ENCODE data around the gene SPDYC. TPM values are rescaled to one million over a fixed set of nuclear protein-coding genes. Genes with fewer than 3 reads are reported as not detected.

The SPDYC gene, protein sequence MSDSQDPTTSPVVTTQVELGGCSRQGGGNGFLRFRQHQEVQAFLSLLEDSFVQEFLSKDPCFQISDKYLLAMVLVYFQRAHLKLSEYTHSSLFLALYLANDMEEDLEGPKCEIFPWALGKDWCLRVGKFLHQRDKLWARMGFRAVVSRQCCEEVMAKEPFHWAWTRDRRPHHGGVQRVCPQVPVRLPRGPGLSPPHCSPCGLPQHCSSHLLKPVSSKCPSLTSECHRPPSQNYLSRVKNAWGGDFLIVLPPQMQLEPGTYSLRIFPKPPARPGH
- 0.24 TPM in 1 of 2 replicates, not detected in the other for total RNA-seq
- polyA plus RNA-seq = not detected in 2 replicates

- no peak for DNase-seq (ENCODE audit: low read depth in 1 of 2, low spot score in 1 of 2)
- Histone ChIP-seq H3K4me1 (ENCODE audit: low read depth) (peaks cover 5% of the 10 kb centered on the region), H3K27me3 (no peaks in the 10 kb centered on the region), H3K36me3 (no peaks in the 10 kb centered on the region), H3K9me3 (ENCODE audit: low read depth) (no peaks in the 10 kb centered on the region), H3K27ac (no peak within 1 kb of the TSS), H3K4me3 (no peak within 1 kb of the TSS)
- TF ChIP-seq, protein P1, sequence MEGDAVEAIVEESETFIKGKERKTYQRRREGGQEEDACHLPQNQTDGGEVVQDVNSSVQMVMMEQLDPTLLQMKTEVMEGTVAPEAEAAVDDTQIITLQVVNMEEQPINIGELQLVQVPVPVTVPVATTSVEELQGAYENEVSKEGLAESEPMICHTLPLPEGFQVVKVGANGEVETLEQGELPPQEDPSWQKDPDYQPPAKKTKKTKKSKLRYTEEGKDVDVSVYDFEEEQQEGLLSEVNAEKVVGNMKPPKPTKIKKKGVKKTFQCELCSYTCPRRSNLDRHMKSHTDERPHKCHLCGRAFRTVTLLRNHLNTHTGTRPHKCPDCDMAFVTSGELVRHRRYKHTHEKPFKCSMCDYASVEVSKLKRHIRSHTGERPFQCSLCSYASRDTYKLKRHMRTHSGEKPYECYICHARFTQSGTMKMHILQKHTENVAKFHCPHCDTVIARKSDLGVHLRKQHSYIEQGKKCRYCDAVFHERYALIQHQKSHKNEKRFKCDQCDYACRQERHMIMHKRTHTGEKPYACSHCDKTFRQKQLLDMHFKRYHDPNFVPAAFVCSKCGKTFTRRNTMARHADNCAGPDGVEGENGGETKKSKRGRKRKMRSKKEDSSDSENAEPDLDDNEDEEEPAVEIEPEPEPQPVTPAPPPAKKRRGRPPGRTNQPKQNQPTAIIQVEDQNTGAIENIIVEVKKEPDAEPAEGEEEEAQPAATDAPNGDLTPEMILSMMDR (IDR thresholded peaks at IDR 0.05; ENCODE audit: low read depth, low read length) = no peak
Observed at GRCh38 chr11:65170058-65170534, at the start of gene SPDYC. Gene SPDYC (plus strand): TSS chr11:65170233. CDS start chr11:65171358, 1,125 bp downstream.

- H3K4me1 ChIP-seq (ENCODE audit: low read depth) = peaks cover 4% of the 10 kb centered on the region
- DNase-seq (ENCODE audit: low read depth in 1 of 2, low spot score in 1 of 2) = no peak
- no peaks in the 10 kb centered on the region for H3K9me3 ChIP-seq (ENCODE audit: low read depth)
- peak overlapping the region; percentile 76 for H3K4me3 ChIP-seq
- TF ChIP-seq, protein P1 (IDR thresholded peaks at IDR 0.05; ENCODE audit: low read depth, low read length) = no peak
- peaks cover 16% of the 10 kb centered on the region for H3K36me3 ChIP-seq
- peak overlapping the region; percentile 57 for H3K27ac ChIP-seq
- no peaks in the 10 kb centered on the region for H3K27me3 ChIP-seq
Observed at GRCh38 chr11:65120831-65121230, 49.2 kb upstream of the SPDYC start.

- TF ChIP-seq, protein P1 (IDR thresholded peaks at IDR 0.05; ENCODE audit: low read depth, low read length) = no peak
- H3K27ac ChIP-seq = peak overlapping the region; percentile 57
- H3K9me3 ChIP-seq (ENCODE audit: low read depth) = no peaks in the 10 kb centered on the region
- H3K4me1 ChIP-seq (ENCODE audit: low read depth) = peaks cover 4% of the 10 kb centered on the region
- no peaks in the 10 kb centered on the region for H3K27me3 ChIP-seq
- H3K4me3 ChIP-seq = peak overlapping the region; percentile 76
- peaks cover 20% of the 10 kb centered on the region for H3K36me3 ChIP-seq
- no peak for DNase-seq (ENCODE audit: low read depth in 1 of 2, low spot score in 1 of 2)
Observed at GRCh38 chr11:65121447-65121864, 48.6 kb upstream of the SPDYC start.

- Histone ChIP-seq H3K4me1 (ENCODE audit: low read depth) (peaks cover 4% of the 10 kb centered on the region), H3K9me3 (ENCODE audit: low read depth) (no peaks in the 10 kb centered on the region), H3K4me3 (peak within 1 kb of the TSS; percentile 76), H3K27me3 (no peaks in the 10 kb centered on the region), H3K27ac (peak within 1 kb of the TSS; percentile 74), H3K36me3 (peaks cover 22% of the 10 kb centered on the region)
- DNase-seq (ENCODE audit: low read depth in 1 of 2, low spot score in 1 of 2) = peak; percentile 98 to 99
- TF ChIP-seq, protein P1 (IDR thresholded peaks at IDR 0.05; ENCODE audit: low read depth, low read length) = no peak
Observed at GRCh38 chr11:65121865-65122696, 48.0 kb upstream of the SPDYC start, which contains the start of the genes FAU and MRPL49. Gene FAU (minus strand): TSS chr11:65122134. CDS start chr11:65121813, 321 bp downstream. Gene MRPL49 (plus strand): TSS chr11:65122321. CDS start chr11:65122347, 26 bp downstream.

DNA sequence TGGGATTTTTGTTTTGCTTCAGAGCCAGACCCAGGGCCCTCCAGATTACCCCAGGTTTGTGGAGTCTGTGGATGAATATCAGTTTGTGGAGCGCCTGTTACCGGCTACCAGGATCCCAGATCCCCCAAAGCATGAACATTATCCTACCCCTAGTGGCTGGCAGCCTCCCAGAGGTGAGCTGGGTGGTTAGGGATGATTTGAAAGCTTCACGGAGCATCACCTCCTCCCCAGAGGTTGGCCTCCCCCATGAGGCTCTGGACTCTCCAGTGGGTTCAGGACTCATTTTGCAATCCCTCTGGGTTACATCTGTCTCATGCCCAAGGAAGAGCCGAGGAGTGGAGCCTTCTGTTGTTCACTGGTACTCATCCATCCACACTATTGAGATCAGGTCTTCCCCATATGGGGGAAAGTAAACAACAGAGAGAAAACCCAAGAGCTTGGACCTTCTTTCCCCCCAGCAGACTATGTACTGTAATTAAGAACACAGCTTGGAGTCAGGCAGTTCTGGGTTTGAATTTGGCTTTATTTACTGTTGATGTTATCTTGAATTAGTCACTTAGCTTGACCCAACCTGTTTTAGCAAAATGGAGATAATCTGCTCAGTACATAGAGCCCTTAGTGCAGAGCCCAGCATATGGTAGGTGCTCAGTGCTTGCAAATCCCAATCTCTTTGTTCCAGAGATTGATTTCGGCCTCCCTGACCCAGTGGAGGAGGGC lies 45.4 kb upstream of the SPDYC start:
- Histone ChIP-seq H3K27ac (no peak overlapping the region), H3K4me1 (ENCODE audit: low read depth) (peaks cover 4% of the 10 kb centered on the region), H3K27me3 (no peaks in the 10 kb centered on the region), H3K9me3 (ENCODE audit: low read depth) (no peaks in the 10 kb centered on the region), H3K4me3 (no peak overlapping the region), H3K36me3 (peaks cover 44% of the 10 kb centered on the region)
- no peak for DNase-seq (ENCODE audit: low read depth in 1 of 2, low spot score in 1 of 2)
- TF ChIP-seq, protein P1 (IDR thresholded peaks at IDR 0.05; ENCODE audit: low read depth, low read length) = no peak
